Stomach smooth muscle (tissue), 2 donors: ENCODE results near the gene HAGHL.
"Not testable (repeated sequence)": the region's sequence is repeated elsewhere in the genome, so short reads cannot be mapped to it uniquely, and the experiment has no call there.

ENCODE experiments used
- H3K27ac ChIP-seq: one replicate; pipeline ENCODE4 v1.7.0; 2013; ENCODE audit warnings: mild to moderate bottlenecking, low read length, inconsistent platforms
- H3K27me3 ChIP-seq, 2 donors: one replicate each; pipeline ENCODE4 v1.7.0; 2013; ENCODE audit warnings: low read length in 2 of 2; ENCODE audit not compliant: insufficient read depth in 2 of 2, control insufficient read depth in 1 of 2
- H3K36me3 ChIP-seq, 2 donors: one replicate each; pipeline ENCODE4 v1.7.0; 2013; ENCODE audit warnings: low read length in 2 of 2; ENCODE audit not compliant: control insufficient read depth in 2 of 2, insufficient read depth in 2 of 2
- H3K4me1 ChIP-seq: one replicate; pipeline ENCODE4 v1.7.0; 2013; ENCODE audit warnings: low read length; ENCODE audit not compliant: control insufficient read depth, insufficient read depth
- H3K4me3 ChIP-seq, 2 donors: one replicate each; pipeline ENCODE4 v1.7.0; 2013; ENCODE audit warnings: low read length in 2 of 2
- H3K9ac ChIP-seq, 2 donors: one replicate each; pipeline ENCODE4 v1.7.0; 2013; ENCODE audit warnings: low read length in 2 of 2, mild to moderate bottlenecking in 1 of 2
- H3K9me3 ChIP-seq, 2 donors: one replicate each; pipeline ENCODE4 v1.7.0; 2013; ENCODE audit warnings: low read length in 2 of 2; ENCODE audit not compliant: control insufficient read depth in 2 of 2
- donor health status: healthy.
- donor health status: Pancreatic carcinoma.

The HAGHL gene

DNA sequence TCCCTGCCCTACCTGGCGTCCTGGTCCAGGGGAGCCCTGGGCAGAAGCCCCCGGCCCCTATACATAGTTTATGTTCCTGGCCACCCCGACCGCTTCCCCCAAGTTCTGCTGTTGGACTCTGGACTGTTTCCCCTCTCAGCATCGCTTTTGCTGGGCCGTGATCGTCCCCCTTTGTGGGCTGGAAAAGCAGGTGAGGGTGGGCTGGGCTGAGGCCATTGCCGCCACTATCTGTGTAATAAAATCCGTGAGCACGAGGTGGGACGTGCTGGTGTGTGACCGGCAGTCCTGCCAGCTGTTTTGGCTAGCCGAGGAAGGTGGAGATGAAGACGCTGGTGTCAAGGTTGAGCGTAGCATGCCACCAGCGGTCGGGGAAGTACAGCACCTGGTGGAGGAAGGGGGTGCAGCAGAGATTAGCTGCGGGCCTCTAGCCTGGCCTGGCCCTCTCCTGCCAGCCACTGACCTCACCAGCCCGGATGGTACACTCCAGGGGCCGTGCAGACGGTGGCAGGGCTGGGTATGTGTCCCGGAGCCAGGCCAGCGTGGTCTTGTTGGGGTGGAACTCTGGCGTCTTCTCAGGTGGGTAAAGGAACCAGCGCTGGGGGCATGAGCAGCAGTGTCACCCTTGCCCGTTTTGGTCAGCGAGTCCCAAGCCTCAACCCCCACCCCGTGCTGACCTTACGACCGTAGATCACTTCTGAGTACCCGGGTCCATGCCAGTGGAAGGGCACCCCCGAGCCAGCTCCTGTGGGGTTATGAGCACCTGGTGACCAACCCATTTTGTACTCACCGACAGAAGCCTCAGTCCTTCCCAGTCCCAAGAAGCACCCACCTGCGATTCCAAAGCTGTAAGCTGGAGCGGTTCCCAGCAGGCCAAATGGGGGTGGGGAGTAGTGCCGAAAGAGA is 44.2 kb upstream of the HAGHL start:
- Histone ChIP-seq H3K4me1 (peaks cover 52% of the 10 kb centered on the region), H3K9me3 (no peaks in the 10 kb centered on the region), H3K9ac (no peak overlapping the region), H3K27ac (no peak overlapping the region), H3K36me3 (peaks cover 12 to 17% of the 10 kb centered on the region in 2 donors), H3K4me3 (peak overlapping the region in 1 of 2 donors; percentile 81), H3K27me3 (no peaks in the 10 kb centered on the region)

- Histone ChIP-seq H3K4me3 (peak overlapping the region; percentile 63 to 81), H3K4me1 (peaks cover 53% of the 10 kb centered on the region), H3K27me3 (no peaks in the 10 kb centered on the region), H3K36me3 (peaks cover 12 to 17% of the 10 kb centered on the region in 2 donors), H3K9ac (peak overlapping the region in 1 of 2 donors; percentile 53), H3K9me3 (no peaks in the 10 kb centered on the region), H3K27ac (no peak overlapping the region)
Observed at GRCh38 chr16:683396-684070, 43.4 kb upstream of the HAGHL start.

DNA sequence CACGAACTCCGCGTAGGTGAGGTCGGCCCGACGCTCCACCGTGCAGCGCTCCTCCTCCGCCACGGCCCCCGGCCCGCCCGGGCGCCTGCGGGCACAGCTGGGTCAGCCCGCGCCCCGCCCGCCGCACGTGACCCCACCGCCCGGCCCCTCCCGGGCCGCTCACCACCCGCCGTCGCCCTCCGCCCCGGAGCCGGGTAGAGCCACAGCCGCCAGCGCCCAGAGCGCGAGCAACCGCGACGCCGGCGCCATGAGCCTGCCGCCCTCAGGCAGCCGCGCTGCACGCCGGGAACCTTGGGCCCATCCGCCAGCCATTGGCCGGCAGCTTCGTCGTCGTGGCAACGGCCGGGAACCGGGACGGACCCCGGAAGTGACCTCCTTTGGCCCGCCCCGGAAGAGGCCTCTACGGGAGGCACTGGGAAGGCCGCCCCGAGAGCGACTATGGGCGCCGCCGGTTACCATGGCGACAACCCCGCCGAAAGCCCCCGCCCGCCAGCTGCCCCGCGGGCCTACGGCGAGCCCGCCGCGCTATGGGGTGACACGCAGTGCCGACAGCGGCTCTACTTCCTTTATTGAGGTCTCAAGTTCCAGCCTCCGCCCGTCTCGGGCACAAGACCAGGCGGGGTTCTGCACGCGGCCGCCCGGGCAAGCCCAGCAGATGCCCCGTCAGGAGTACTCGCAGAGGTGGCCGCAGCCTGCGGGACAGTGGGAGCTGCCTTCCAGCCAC is 42.7 kb upstream of the HAGHL start, which contains the start of gene JMJD8:
JMJD8 (minus strand) TSS at position 264 of the 724 bp plus-strand sequence; CDS start at position 249, 15 bp downstream.
- Histone ChIP-seq H3K4me3 (peak within 1 kb of the TSS; percentile 75 to 81), H3K27me3 (no peaks in the 10 kb centered on the region), H3K36me3 (peaks cover 12 to 17% of the 10 kb centered on the region in 2 donors), H3K9ac (peak within 1 kb of the TSS; percentile 42 to 63), H3K27ac (peak within 1 kb of the TSS; percentile 58), H3K4me1 (peaks cover 58% of the 10 kb centered on the region), H3K9me3 (no peaks in the 10 kb centered on the region)

GRCh38 chr16:684961-685696 is 41.8 kb upstream of the HAGHL start:
- peak overlapping the region in 1 of 2 donors; percentile 40 for H3K4me3 ChIP-seq
- peaks cover 12 to 17% of the 10 kb centered on the region in 2 donors for H3K36me3 ChIP-seq
- H3K4me1 ChIP-seq = peaks cover 61% of the 10 kb centered on the region
- no peaks in the 10 kb centered on the region for H3K9me3 ChIP-seq
- H3K27me3 ChIP-seq = no peaks in the 10 kb centered on the region
- no peak overlapping the region for H3K9ac ChIP-seq
- no peak overlapping the region for H3K27ac ChIP-seq

DNA sequence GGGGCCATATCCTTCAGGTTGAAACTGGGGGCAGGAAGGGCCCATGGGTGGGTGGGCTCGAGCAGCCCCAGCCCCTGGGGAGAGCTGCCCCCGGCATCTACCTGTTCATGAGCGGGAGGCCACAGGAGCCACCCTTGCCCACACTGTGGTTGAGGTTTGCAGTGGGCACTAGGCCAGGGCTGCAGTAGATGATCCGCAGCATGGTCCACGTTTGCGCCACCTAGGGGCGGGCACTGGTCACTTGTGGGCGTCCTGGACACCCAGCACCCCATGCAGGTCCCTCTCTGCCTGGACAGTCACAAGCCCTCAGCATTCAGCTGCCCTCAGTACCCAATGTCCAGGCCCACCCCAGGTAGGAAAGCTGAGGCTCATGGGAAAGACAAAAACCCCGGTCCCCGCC is 40.9 kb upstream of the HAGHL start:
- Histone ChIP-seq H3K9ac (no peak overlapping the region), H3K4me1 (peaks cover 57% of the 10 kb centered on the region), H3K36me3 (peaks cover 12 to 17% of the 10 kb centered on the region in 2 donors), H3K27me3 (no peaks in the 10 kb centered on the region), H3K4me3 (no peak overlapping the region), H3K27ac (no peak overlapping the region), H3K9me3 (no peaks in the 10 kb centered on the region)

- Histone ChIP-seq H3K9ac (no peak overlapping the region), H3K27me3 (no peaks in the 10 kb centered on the region), H3K9me3 (no peaks in the 10 kb centered on the region), H3K4me1 (peaks cover 50% of the 10 kb centered on the region), H3K27ac (no peak overlapping the region), H3K4me3 (no peak overlapping the region), H3K36me3 (peaks cover 10 to 14% of the 10 kb centered on the region in 2 donors)
Observed at GRCh38 chr16:686459-687260, 40.2 kb upstream of the HAGHL start.

- Histone ChIP-seq H3K36me3 (peaks cover 2 to 6% of the 10 kb centered on the region in 2 donors), H3K4me1 (peaks cover 42% of the 10 kb centered on the region), H3K27me3 (no peaks in the 10 kb centered on the region), H3K9me3 (no peaks in the 10 kb centered on the region), H3K4me3 (no peak overlapping the region), H3K27ac (no peak overlapping the region), H3K9ac (no peak overlapping the region)
Observed at GRCh38 chr16:687499-687898, 39.4 kb upstream of the HAGHL start.

- H3K27ac ChIP-seq = peak overlapping the region; percentile 66
- peaks cover 34% of the 10 kb centered on the region for H3K4me1 ChIP-seq
- peaks cover 2 to 18% of the 10 kb centered on the region in 2 donors for H3K27me3 ChIP-seq
Observed at GRCh38 chr16:689175-689897, 37.6 kb upstream of the HAGHL start.

GRCh38 chr16:691242-691641 is 35.7 kb upstream of the HAGHL start:
- H3K36me3 ChIP-seq, H3K9ac ChIP-seq, H3K9me3 ChIP-seq, H3K4me3 ChIP-seq, H3K27ac ChIP-seq: not testable (repeated sequence)
- peaks cover 34% of the 10 kb centered on the region for H3K4me1 ChIP-seq
- H3K27me3 ChIP-seq = peaks cover 14 to 35% of the 10 kb centered on the region in 2 donors

More at GRCh38 chr16:689175-689897, 37.6 kb upstream of the HAGHL start:
- no peaks in the 10 kb centered on the region for H3K36me3 ChIP-seq
- peak overlapping the region; percentile 61 to 92 for H3K4me3 ChIP-seq
- peak overlapping the region; percentile 73 to 94 for H3K9ac ChIP-seq
- no peaks in the 10 kb centered on the region for H3K9me3 ChIP-seq
